ENCODE results near the gene TMEM37. TPM values are rescaled to one million over a fixed set of nuclear protein-coding genes. Genes with fewer than 3 reads are reported as not detected.

TMEM37 gene
- total RNA-seq, 3 donors from 2014 or later = 8.8 to 43.2 (median 9.4) TPM

DNA sequence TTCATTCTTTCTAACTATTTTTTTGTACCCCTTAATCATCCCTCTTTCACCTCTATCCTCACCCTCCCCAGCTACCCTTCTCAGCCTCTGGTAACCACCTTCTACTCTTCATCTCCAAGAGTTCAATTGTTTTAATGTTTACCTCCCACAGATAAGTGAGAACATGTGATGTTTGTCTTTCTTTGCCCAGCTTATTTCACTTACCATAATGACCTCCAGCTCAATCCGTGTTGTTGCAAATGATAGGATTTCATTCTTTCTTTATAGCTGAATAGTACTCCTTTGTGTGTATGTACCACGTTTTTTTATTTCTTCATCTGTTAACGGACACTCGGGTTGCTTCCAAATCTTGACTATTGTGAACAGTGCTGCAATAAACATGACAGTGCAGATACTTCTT, 22.1 kb upstream of the TMEM37 start:
- Histone ChIP-seq H3K4me1 (no peaks in the 10 kb centered on the region), H3K4me3 (no peak overlapping the region), H3K9me3 (peaks cover 0 to 4% of the 10 kb centered on the region in 2 donors), H3K36me3 (no peaks in the 10 kb centered on the region), H3K27me3 (no peaks in the 10 kb centered on the region), H3K27ac (no peak overlapping the region)
- intact Hi-C loops (cut with DNase I; ENCODE audit: low total_unique reads) = loop anchor here (5.0 kb wide), 1 partner anchor 68 kb away; no protein-coding TSS in a partner anchor
- TF ChIP-seq POLR2A (IDR thresholded peaks at IDR 0.05) (no peak), POLR2AphosphoS5 (IDR thresholded peaks at IDR 0.05) (no peak)
- TF ChIP-seq, protein P1, sequence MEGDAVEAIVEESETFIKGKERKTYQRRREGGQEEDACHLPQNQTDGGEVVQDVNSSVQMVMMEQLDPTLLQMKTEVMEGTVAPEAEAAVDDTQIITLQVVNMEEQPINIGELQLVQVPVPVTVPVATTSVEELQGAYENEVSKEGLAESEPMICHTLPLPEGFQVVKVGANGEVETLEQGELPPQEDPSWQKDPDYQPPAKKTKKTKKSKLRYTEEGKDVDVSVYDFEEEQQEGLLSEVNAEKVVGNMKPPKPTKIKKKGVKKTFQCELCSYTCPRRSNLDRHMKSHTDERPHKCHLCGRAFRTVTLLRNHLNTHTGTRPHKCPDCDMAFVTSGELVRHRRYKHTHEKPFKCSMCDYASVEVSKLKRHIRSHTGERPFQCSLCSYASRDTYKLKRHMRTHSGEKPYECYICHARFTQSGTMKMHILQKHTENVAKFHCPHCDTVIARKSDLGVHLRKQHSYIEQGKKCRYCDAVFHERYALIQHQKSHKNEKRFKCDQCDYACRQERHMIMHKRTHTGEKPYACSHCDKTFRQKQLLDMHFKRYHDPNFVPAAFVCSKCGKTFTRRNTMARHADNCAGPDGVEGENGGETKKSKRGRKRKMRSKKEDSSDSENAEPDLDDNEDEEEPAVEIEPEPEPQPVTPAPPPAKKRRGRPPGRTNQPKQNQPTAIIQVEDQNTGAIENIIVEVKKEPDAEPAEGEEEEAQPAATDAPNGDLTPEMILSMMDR (IDR thresholded peaks at IDR 0.05) = no peak
- no peak for DNase-seq (ENCODE audit: low spot score in 2 of 2)

DNA sequence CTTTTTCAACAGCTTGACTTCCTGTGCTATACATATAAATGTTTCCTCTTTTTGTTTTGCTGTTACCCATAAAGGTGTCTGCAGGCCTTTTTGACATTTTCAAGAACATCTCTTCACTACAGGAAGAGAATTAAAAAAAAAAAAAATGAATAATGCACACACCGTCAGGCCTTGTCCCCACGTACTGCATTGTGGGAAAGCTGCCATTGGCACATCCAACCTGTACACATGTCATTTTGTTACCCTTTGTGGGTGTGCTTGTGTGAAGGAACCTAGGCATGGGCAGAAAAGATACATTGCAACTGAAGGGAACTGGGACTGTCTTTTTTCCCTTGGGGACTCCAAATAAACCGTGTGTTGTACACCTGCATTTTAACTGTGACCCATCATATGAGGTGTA, 16.8 kb upstream of the TMEM37 start:
- DNase-seq (ENCODE audit: low spot score in 2 of 2) = no peak
- H3K4me1 ChIP-seq = no peaks in the 10 kb centered on the region
- H3K27ac ChIP-seq = no peak overlapping the region
- H3K27me3 ChIP-seq = no peaks in the 10 kb centered on the region
- TF ChIP-seq POLR2AphosphoS5 (IDR thresholded peaks at IDR 0.05) (no peak), POLR2A (IDR thresholded peaks at IDR 0.05) (no peak)
- TF ChIP-seq, protein P1 (IDR thresholded peaks at IDR 0.05) = no peak
- H3K36me3 ChIP-seq = no peaks in the 10 kb centered on the region
- no peak overlapping the region for H3K4me3 ChIP-seq
- no peaks in the 10 kb centered on the region for H3K9me3 ChIP-seq
- intact Hi-C loops (cut with DNase I; ENCODE audit: low total_unique reads) = no loop called here

DNA sequence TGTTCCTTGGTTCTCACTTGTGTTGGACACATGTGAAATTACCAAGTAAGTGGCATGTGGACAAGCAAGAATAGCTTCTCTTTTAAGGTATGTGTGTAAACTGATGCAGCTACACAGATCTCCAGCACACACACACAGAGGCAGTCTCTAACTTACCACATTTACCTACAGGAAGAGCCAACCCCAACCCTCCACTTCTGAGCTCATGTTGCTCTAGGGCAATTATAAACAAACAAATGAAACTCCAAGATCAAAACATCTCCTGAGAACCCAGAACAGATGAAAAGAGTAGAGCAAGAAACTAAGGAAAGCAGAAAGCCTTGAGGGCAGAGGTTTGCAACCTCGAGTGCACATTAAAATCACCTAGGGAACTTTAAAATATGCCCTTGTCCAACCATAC, 16.0 kb upstream of the TMEM37 start:
- Histone ChIP-seq H3K36me3 (no peaks in the 10 kb centered on the region), H3K27ac (no peak overlapping the region), H3K27me3 (no peaks in the 10 kb centered on the region), H3K9me3 (no peaks in the 10 kb centered on the region), H3K4me1 (no peaks in the 10 kb centered on the region), H3K4me3 (no peak overlapping the region)
- no peak for DNase-seq (ENCODE audit: low spot score in 2 of 2)
- intact Hi-C loops (cut with DNase I; ENCODE audit: low total_unique reads) = no loop called here
- TF ChIP-seq, protein P1 (IDR thresholded peaks at IDR 0.05) = no peak
- TF ChIP-seq POLR2AphosphoS5 (IDR thresholded peaks at IDR 0.05) = no peak
- TF ChIP-seq POLR2A (IDR thresholded peaks at IDR 0.05) = no peak

DNA sequence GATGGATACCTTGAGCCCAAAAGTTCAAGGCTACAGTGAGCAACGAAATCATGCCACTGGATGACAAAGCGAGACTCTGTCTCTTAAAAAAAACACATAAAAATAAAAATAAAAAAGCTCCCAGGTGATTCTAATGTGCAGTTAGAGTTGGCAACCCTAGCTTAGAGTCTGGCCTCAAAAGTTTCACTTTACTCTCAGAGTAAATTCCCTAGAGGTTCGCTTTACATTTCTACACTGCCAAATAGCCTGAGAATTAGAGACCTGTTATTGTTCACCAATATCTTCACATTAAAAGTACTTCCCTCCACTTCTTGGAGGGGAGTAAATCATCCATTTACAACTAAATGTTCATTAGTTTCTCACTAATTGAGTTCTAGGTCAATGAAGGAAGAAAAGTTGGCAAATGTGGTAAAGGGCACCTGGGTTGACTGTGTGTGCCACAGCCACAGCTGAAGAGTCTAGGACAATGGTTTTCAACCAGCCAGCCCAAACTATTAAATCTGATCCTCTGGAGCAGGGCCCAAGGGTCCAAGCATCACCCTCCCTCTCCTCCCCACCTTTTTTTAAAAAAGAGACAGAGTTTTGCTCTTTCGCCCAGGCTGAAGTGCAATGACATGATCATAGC, 15.2 kb upstream of the TMEM37 start:
- H3K27me3 ChIP-seq = no peaks in the 10 kb centered on the region
- intact Hi-C loops (cut with DNase I; ENCODE audit: low total_unique reads) = no loop called here
- DNase-seq (ENCODE audit: low spot score in 2 of 2) = no peak
- no peaks in the 10 kb centered on the region for H3K36me3 ChIP-seq
- TF ChIP-seq POLR2AphosphoS5 (IDR thresholded peaks at IDR 0.05) (no peak), POLR2A (IDR thresholded peaks at IDR 0.05) (no peak)
- H3K4me3 ChIP-seq = no peak overlapping the region
- no peak overlapping the region for H3K27ac ChIP-seq
- no peaks in the 10 kb centered on the region for H3K4me1 ChIP-seq
- H3K9me3 ChIP-seq = peaks cover 3 to 5% of the 10 kb centered on the region in 2 donors

DNA sequence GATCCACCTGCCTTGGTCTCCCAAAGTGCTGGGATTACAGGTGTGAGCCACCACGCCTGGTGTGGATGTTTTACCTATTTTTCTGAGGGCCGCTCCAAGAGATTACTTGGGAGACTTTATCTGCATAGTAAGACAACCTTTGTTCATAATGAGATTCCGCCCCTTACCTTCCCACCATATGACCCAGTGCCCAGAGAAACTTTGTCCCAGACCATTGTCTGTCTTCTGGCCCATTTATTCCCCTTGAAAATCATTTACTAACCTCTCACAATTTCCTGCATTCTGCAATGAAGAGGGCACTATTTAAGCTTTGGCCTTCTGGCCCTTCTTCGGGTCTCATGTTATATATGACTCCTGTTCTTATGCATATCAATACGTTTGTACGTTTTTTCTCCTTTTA, 13.7 kb upstream of the TMEM37 start:
- Histone ChIP-seq H3K4me1 (no peaks in the 10 kb centered on the region), H3K27me3 (no peaks in the 10 kb centered on the region), H3K27ac (no peak overlapping the region), H3K9me3 (peaks cover 5 to 7% of the 10 kb centered on the region in 2 donors), H3K4me3 (no peak overlapping the region), H3K36me3 (no peaks in the 10 kb centered on the region)
- DNase-seq (ENCODE audit: low spot score in 2 of 2) = no peak
- intact Hi-C loops (cut with DNase I; ENCODE audit: low total_unique reads) = no loop called here
- TF ChIP-seq POLR2AphosphoS5 (IDR thresholded peaks at IDR 0.05) (no peak), POLR2A (IDR thresholded peaks at IDR 0.05) (no peak)
- TF ChIP-seq, protein P1 (IDR thresholded peaks at IDR 0.05) = no peak
